Neural progenitor cell (in vitro differentiated cells): ENCODE data around the gene GNB5.

Experiments
- CTCF ChIP-seq: fragments of 200-600 bp; sonication (generic); IDR thresholded peaks from 2 replicates; pipeline ENCODE4 v1.5.1; 2017; ENCODE audit warnings: antibody characterized with exemption, mild to moderate bottlenecking
- EZH2 ChIP-seq: fragments of 200-600 bp; sonication (generic); IDR thresholded peaks from 2 replicates; pipeline ENCODE4 v1.6.1; 2017; ENCODE audit warnings: antibody characterized with exemption, mild to moderate bottlenecking, moderate library complexity

GRCh38 chr15:52111517-52112202, 79.5 kb downstream of the GNB5 start:
- TF ChIP-seq CTCF (no peak), EZH2 (no peak)
